NCI-H146 treated with DMSO at 0.1 percent for 48 hours (cell line): ENCODE data around the gene NUBP2.
A peak's percentile ranks its signal among the peaks of the same experiment; 100 is the strongest.

Experiments used
- DNase-seq: peaks from one replicate; lab custom pipeline; 2025; ENCODE audit not compliant: unreplicated experiment; lab: John Stamatoyannopoulos, UW

NUBP2 gene

DNA sequence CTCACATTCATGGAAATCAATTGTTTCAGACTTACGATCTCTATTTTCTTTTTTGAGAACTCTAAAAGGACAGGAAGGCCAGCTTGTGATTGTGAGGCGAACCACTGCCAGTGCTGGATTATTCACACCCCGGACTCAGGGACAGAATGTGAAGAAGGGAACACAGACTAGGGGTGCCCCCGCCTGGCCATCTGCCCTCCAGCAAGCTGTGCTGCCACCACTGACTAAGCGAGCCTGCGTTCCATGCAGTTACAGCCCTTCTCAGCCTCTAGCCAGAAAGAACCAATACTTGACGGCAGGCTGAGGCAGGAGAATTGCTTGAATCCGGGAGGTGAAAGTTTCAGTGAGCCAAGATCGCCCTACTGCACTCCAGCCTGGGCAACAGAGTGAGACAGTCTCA is 41.1 kb downstream of the NUBP2 start:
- no peak for DNase-seq

DNA sequence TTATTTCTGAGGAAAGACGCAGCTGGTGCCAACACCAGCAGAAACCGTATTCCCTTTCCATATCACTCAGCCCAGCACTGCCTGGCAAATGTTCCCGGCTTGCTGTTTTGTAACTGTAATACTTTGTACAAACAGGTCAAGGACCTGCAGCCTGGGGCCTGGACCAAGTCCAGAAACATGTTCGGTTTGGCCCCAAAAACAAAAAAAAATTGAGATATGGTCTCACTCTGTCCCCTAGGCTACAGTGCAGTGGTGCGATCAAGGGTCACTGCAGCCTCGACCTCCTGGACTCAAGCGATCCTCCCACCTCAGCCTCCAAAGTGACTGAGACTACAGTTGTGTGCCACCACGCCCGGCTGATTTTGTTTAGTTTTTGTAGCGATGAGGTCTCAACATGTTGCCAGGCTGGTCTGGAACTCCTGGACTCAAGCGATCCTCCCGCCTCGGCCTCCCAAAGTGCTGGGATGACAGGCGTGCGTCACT is 42.7 kb downstream of the NUBP2 start:
- DNase-seq, result no peak

DNA sequence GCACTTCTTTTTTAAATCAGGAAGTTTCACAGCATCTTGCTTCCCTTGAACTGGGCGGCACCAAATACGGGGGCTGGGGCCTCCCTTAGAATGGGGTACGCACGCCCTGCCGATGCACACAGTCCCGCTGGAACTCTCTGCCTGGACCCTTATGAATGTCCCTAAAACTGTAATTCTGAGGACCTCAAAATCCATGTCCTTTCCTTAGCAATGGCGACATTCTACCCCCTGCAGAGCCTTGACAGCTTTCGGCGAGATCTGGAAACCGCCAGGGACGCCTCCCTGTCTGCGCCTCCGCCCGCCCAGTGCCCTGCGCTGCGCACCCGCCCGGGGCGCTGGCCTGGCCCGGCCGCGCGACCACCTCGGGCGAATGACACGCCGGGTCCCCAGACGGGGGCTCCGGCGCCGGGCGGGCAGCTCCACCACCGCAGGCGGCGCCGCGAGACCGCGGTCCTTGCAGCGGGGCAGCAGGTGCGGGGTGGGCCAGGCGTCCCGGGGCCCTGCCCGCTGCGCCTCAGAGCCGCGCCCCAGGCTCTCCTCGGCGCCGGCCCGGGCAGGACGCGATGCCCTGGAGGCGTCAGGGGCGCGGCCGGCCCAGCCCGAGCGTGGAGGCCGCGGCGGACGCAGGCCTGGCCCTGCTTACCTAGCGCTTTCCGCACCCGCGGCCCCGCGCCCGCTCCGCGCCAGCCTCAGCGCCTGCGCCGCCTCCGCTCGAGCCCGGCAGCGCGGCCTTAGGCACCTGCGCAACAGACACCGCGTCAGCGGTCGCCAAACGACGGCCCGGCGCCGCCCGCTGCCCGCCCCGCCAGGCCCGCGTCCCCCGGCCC is 43.3 kb downstream of the NUBP2 start:
- no peak for DNase-seq

DNA sequence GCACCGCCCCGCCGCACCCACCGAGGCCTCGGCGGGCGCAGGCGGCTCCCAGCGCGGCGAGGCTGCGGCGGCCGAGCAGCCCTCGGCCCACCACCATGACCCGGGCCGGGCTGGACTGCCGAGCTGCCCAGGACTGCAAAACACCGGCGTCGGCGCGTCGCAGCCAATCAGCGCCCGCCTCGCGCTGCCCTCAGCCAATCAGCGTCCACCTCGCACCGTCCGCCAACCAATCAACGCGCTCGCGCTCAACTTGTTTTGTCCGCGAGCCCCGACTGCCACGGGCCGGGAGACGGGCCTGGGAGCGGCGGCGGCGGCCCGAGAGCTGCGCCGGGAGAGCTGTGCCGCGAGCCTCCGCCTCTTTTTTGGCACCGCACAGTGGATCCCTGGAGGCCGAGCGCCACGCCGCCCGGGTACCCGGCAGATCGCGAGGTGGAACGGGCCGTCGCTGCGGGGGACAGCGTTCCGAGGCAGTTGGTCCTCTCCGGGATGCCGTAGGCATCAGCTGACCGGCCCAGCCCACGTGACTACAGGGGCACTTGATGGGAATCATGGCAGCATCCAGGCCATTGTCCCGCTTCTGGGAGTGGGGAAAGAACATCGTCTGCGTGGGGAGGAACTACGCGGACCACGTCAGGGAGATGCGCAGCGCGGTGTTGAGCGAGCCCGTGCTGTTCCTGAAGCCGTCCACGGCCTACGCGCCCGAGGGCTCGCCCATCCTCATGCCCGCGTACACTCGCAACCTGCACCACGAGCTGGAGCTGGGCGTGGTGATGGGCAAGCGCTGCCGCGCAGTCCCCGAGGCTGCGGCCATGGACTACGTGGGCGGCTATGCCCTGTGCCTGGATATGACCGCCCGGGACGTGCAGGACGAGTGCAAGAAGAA is 44.2 kb downstream of the NUBP2 start, which contains the start of the genes FAHD1 and HAGH:
FAHD1 (plus strand) TSS at position 516 of the 883 bp plus-strand sequence; CDS start at position 549, 33 bp downstream.
HAGH (minus strand) TSS at position 135 of the 883 bp plus-strand sequence; CDS start at position 97, 38 bp downstream.
- peak; percentile 89 for DNase-seq

DNA sequence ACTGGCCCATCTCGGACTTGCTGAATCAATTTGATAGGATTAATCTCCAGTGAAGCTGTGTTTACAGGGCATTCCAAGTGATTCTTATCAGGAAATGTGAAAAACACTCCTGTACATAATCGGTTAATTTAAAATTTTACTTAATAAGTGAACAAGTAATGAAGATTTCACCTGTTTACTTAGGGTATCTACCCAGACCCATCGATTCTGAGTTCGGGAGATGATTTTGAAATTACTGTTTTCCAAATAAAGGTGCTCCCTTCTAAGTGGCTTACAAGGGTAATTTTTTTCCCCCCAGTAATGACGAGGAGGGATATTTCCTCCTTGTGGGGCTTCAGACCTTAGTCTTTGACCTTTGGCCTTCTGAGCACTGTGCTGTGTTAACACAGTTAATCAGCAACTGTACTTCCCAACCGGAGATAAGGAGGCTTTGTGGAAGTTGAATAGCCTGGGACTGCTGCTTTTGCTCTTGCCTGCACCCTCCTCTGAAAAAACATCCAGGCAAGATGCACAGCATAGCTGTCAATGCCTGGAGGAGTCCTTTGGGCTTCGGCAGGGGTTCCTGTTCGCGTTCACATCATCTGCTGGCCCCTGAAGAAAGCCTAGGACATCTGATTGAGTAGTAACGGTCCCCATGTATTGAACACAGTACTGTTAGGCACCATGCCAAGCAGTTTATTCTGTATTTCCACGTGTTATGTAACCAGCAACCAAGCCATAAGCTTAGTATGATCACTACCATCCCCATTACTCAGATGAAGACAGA is 46.1 kb downstream of the NUBP2 start:
- DNase-seq, result no peak

DNA sequence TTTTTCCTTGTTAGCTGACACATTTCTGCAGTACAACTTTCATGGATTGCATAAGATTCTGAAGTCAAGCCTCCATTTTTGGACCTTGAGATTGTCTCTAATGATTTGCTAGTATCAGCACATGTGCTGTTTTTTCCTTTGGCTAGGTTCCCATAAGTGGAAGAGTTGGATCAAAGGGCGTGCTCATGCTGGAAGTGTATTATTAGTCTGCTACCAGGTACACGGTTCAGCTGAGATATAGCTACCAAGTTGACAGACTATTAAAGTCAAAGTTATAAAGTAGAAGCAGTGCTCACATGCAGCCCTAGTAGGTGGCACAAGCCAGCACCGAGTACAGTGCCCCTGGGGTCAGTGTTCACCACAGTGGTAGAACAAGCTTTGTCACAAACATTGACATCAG is 47.5 kb downstream of the NUBP2 start:
- no peak for DNase-seq

DNA sequence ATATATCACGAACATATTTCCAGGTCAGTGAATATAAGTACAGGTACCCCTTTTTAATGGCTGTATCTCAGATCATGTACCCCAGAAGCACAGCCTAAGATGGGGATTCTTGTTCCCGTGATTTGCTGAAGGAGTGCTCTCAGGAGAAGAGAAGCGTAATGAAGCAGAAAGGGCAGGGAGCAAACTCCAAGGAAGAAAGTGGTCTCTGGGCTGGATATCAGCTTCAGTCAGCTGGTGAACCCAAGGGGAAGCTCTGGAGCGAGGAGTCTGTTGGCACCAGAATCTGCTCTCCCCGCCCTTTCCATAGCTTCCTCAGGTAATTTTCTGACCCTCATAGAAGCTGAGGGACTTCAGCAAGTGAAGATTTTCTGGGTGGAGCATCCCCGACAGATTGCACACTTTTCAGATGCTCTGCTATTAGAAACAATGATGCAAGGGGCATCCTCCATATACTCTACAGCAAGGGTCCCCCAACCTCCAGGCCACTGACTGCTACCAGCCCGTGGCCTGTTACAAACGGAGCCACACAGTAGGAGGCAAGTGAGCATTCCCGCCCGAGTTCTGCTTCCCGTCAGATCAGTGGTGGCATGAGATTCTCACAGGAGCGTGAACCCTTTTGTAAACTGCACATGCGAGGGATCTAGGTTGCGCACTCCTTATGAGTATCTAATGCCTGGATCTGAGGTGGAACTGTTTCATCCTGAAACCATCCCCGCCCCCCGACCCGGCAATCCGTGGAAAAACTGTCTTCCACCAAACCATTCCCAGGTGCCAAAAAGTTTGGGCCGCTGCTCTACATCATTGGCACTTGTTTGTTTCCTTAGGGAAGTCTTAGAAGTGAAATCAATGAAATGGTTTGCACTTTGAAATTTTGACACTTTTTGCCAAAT is 48.7 kb downstream of the NUBP2 start:
- DNase-seq, result no peak

DNA sequence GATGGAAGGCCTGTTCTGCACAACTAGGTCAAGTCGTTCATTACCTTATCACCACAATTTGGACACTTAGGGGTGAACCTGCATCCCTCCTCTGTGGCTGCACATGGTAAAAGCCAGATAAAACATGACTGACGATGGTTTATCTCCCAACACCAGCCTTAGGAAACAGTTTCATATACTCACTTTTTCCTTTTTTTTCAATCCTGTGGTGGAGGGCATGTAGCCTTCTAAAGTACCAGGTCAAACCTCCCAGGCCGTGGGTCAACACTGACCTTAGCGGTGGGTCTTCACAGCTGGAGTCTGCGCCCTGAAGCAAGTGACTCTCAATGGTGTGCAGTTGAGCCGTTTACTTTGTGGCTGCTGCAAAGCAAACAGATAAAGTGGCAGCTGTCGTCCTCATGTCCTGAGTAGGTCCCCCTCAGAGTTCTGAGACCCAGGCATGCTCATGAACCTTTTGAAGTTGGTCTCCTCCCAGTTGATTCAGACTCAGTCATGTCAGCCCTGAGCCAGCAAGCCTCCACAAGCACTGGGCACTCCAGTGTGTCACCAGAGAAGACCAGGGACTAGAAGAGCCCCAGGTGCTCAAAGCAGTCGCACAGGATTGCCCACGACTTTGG is 50.2 kb downstream of the NUBP2 start:
- DNase-seq, result peak; percentile 87

DNA sequence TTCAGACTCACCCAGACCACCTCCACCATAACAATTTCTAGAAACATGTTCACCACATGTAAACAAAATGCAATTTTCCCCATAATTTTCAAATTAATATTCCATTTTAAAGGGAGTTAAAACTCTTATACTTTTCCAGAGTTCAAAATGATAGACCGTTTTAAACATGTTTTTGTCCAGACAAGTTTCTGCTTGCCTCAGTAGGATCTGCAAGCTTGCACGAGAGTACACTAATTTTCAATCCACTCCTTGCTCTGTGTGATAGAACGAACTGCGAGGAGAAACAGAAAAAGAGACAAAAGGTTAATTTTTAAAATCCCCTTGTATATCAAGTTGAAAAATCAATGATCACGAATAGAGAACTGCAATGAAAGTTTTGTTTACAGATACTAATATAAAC is 51.3 kb downstream of the NUBP2 start:
- DNase-seq, result no peak
